GM19023 (cell line): ENCODE data around the gene EFCAB5.
"Not testable (repeated sequence)": the region's sequence is repeated elsewhere in the genome, so short reads cannot be mapped to it uniquely, and the experiment has no call there.

Experiments
- ATAC-seq: cut with Tn5 transposase; IDR thresholded peaks from one replicate; pipeline ENCODE4 v1.9.1; 2021; ENCODE audit warnings: mild to moderate bottlenecking, moderate library complexity; ENCODE audit not compliant: unreplicated experiment

Gene EFCAB5

GRCh38 chr17:29933379-29933778 lies 8.1 kb upstream of the EFCAB5 start:
- no peak for ATAC-seq

GRCh38 chr17:29935909-29936308 lies 5.5 kb upstream of the EFCAB5 start:
- ATAC-seq, result not testable (repeated sequence)

- ATAC-seq, result no peak
Measured at GRCh38 chr17:29936724-29937123, 4.7 kb upstream of the EFCAB5 start.

GRCh38 chr17:29945281-29945680 lies 3.8 kb downstream of the EFCAB5 start:
- no peak for ATAC-seq

- no peak for ATAC-seq
Measured at GRCh38 chr17:29948448-29949215, 7.2 kb downstream of the EFCAB5 start.

GRCh38 chr17:29949696-29950095 lies 8.3 kb downstream of the EFCAB5 start:
- ATAC-seq, result no peak

GRCh38 chr17:29954405-29954804 lies 13.0 kb downstream of the EFCAB5 start:
- ATAC-seq, result no peak

- ATAC-seq, result no peak
Measured at GRCh38 chr17:29956225-29956624, 14.8 kb downstream of the EFCAB5 start.

- not testable (repeated sequence) for ATAC-seq
Measured at GRCh38 chr17:29957488-29957887, 16.1 kb downstream of the EFCAB5 start.

GRCh38 chr17:29958947-29959657 lies 17.7 kb downstream of the EFCAB5 start:
- ATAC-seq, result no peak

- no peak for ATAC-seq
Measured at GRCh38 chr17:29959658-29960337, 18.4 kb downstream of the EFCAB5 start.

- no peak for ATAC-seq
Measured at GRCh38 chr17:29962656-29963055, 21.2 kb downstream of the EFCAB5 start.

GRCh38 chr17:29968271-29968670 lies 26.8 kb downstream of the EFCAB5 start:
- ATAC-seq, result no peak

- no peak for ATAC-seq
Measured at GRCh38 chr17:29972277-29972676, 30.8 kb downstream of the EFCAB5 start.

- no peak for ATAC-seq
Measured at GRCh38 chr17:29973005-29973404, 31.6 kb downstream of the EFCAB5 start.

- ATAC-seq, result no peak
Measured at GRCh38 chr17:29977836-29978235, 36.4 kb downstream of the EFCAB5 start.

GRCh38 chr17:29980261-29980660 lies 38.8 kb downstream of the EFCAB5 start:
- ATAC-seq, result no peak

GRCh38 chr17:29982991-29983653 lies 41.7 kb downstream of the EFCAB5 start:
- no peak for ATAC-seq

GRCh38 chr17:29996458-29996857 lies 55.0 kb downstream of the EFCAB5 start:
- ATAC-seq, result no peak

- no peak for ATAC-seq
Measured at GRCh38 chr17:30000001-30000754, 58.7 kb downstream of the EFCAB5 start.
